Thoracic aorta (tissue), 2 donors: ENCODE data around the gene SLC25A6. TPM values are rescaled to one million over a fixed set of nuclear protein-coding genes. Genes with fewer than 3 reads are reported as not detected.

Experiments
- ATAC-seq: fragments of 150-250 bp; one replicate; pipeline ENCODE4 v1.8.0; 2017; ENCODE audit warnings: low read depth; ENCODE audit not compliant: insufficient number of reproducible peaks, low FRiP score
- DNase-seq: peaks from one replicate; pipeline ENCODE4 v3.0.0-alpha.2; 2020; ENCODE audit warnings: low spot score
- H3K27ac ChIP-seq, 2 donors: fragments of 200-600 bp; sonication (generic); 1 replicate in 1 of 2; 2 replicates in 1 of 2; pipeline ENCODE4 v1.5.1; 2016; ENCODE audit warnings: mild to moderate bottlenecking in 2 of 2, moderate library complexity in 2 of 2
- H3K27me3 ChIP-seq: fragments of 200-600 bp; sonication (generic); replicated peaks from 2 replicates; pipeline ENCODE4 v1.6.0; 2016; ENCODE audit warnings: mild to moderate bottlenecking; ENCODE audit not compliant: insufficient read depth
- H3K36me3 ChIP-seq: fragments of 200-600 bp; sonication (generic); one replicate; pipeline ENCODE4 v1.5.1; 2016
- H3K4me1 ChIP-seq, 2 donors: fragments of 200-600 bp; sonication (generic); 1 replicate in 1 of 2; 2 replicates in 1 of 2; pipeline versions ENCODE4 v1.5.1 to v1.6.0; 2016; ENCODE audit warnings: low read depth in 2 of 2, mild to moderate bottlenecking in 1 of 2; ENCODE audit not compliant: control insufficient read depth in 1 of 2
- H3K4me3 ChIP-seq: fragments of 200-600 bp; sonication (generic); 2 replicates; pipeline ENCODE4 v1.5.1; 2016; ENCODE audit warnings: mild to moderate bottlenecking
- H3K9me3 ChIP-seq: fragments of 200-600 bp; sonication (generic); 2 replicates; pipeline ENCODE4 v1.5.1; 2016
- CTCF ChIP-seq: fragments of 200-600 bp; sonication (generic); IDR thresholded peaks from one replicate; pipeline ENCODE4 v1.5.1; 2019; ENCODE audit warnings: antibody characterized with exemption
- total RNA-seq, 2 donors: library from RNA; depleted of rRNA; stranded (reverse); fragments of >200 nt; gene quantifications; one replicate each; pipeline versions ENCODE4 v1.1.0 to v1.2.3, GENCODE V29; 2016

SLC25A6 gene
- total RNA-seq, 2 donors from 2014 or later: 172 to 211 TPM

DNA sequence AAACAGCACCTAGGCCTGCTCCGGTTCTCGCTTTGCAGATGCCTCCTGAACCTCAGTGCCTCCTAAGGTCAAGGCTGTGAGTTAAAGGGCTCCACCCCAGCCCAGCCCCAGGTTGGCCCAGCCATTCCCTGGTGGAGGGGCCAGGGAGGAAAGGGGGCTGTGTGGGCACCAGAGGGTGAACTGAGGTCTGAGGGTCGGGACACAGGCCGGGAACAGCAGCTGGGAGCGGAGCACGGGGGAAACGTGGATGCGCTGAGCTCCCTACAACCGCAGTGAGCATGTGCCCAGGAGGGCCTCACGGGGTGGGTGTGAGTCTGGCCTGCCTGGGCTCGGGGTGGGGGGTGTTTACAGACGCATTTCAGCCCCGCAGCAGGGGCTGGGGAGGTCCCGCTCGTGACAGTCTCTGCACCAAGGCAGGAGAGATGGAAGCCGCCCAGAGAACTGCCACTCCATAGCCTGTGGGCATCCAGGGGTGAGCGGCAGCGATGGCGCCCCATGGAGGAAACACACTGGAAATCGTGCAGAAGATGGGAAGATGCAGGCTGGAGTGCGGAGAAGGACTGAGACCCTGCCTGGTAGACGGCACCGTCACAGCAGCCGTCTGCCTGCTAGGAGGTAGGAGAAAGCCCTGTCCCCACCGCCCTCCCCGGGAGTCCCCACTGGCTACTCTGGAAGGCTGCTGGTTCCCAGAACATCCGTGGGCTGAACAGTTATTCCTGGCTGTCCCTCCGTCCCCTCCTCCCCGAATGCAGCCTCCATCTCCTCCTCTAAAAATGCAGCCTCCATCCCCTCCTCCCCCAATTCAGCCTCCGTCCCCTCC is 9.9 kb upstream of the SLC25A6 start:
- Histone ChIP-seq H3K27me3 (no peaks in the 10 kb centered on the region), H3K27ac (no peak overlapping the region), H3K4me3 (no peak overlapping the region), H3K36me3 (peaks cover 32% of the 10 kb centered on the region), H3K4me1 (no peaks in the 10 kb centered on the region), H3K9me3 (no peaks in the 10 kb centered on the region)
- no peak for ATAC-seq
- DNase-seq: no peak
- no peak for TF ChIP-seq CTCF

DNA sequence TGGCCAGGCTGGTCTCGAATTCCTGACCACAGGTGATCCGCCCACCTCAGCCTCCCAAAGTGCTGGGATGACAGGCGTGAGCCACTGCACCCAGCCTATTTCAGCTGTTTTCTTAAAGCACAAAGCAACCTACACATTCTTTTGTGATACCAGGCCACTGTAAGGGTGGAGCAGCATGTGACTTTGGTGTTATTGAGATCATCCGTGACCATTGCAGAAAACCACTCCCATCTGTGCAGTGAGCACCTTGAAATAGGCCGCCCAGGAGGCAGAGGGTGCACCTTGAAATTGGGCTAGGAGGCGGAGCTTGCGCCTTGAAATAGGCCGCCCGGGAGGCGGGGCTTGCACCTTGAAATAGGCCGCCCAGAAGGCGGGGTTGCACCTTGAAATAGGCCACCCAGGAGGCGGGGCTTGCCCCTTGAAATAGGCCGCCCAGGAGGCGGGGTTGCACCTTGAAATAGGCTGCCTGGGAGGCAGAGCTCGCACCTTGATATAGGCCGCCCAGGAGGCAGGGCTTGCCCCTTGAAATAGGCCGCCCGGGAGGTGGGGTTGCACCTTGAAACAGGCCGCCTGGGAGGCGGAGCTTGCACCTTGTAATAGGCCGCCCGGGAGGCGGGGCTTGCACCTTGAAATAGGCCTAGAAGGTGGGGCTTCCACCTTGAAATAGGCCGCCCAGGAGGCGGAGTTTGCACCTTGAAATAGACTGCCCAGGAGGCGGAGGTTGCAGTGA is 9.0 kb upstream of the SLC25A6 start:
- H3K9me3 ChIP-seq: no peaks in the 10 kb centered on the region
- no peaks in the 10 kb centered on the region for H3K4me1 ChIP-seq
- no peak overlapping the region for H3K4me3 ChIP-seq
- ATAC-seq (no peak), DNase-seq (no peak)
- H3K27ac ChIP-seq: no peak overlapping the region
- H3K27me3 ChIP-seq: no peaks in the 10 kb centered on the region
- TF ChIP-seq CTCF: no peak
- H3K36me3 ChIP-seq: peaks cover 28% of the 10 kb centered on the region

DNA sequence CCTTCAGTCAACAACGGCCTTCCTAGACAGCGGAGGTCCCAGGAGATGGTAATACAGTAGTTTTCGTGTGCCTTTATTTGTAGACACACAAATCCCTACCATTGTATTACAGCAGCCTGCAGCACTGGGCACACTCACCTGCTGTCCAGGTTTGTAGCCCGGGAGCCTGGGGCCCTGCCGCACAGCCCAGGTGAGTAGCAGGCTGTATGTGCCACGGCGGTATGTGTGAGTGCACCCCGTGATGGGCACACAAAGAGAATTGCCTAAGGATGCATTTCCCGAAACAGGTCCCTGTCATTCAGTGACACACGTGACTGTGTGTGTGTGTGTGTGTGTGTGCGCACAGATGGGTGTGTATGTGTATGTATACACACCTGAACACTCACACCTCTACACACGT is 8.1 kb upstream of the SLC25A6 start:
- H3K9me3 ChIP-seq: no peaks in the 10 kb centered on the region
- peaks cover 21% of the 10 kb centered on the region for H3K36me3 ChIP-seq
- DNase-seq: no peak
- no peak overlapping the region for H3K27ac ChIP-seq
- H3K27me3 ChIP-seq: no peaks in the 10 kb centered on the region
- TF ChIP-seq CTCF: no peak
- H3K4me3 ChIP-seq: no peak overlapping the region
- ATAC-seq: no peak
- H3K4me1 ChIP-seq: no peaks in the 10 kb centered on the region

DNA sequence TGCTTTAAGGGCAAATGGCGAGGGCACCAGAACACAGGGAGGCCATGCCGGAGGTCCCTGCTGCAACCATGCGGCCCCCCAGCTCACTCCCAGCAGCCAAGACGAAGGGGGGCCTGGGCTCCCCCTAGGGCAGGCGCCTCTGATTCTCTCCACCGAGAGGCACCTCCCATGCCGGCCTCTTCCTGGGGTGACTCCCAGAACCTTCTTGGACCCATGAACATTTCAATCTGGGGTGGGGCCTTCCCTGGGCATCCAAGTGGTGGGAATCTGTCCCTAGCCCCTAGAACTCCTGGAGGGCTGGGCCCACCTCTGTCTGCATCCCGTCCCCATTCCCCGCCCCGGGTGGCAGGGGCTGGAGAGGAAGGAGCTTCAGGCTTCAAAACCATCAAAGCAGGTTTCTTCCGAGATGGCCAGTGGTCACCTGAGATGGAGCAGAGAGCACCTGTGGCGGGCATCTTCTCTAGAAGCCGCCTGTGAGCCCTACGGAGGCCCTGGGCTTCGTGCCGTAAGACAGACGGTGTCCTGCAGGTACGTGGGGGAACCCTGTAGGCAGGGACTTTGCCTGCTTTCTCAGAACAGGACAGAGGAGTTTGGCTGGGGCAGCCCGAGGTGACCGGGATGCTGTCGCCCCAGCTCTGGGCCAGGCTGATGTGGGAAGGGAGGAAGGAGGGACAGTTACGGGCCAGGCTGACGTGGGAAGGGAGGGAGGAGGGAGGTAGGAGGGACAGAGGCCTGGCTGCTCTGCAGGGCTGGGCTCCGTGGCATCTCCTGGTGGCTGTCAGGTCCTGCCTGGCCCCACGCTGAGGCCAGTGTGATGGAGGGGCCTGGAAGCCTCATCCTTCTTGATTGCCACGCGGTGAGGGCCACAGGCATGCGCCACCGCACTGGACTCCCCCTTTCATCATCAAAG is 6.8 kb upstream of the SLC25A6 start:
- Histone ChIP-seq H3K4me1 (peaks cover 0 to 12% of the 10 kb centered on the region in 2 donors), H3K27ac (no peak overlapping the region), H3K27me3 (no peaks in the 10 kb centered on the region), H3K9me3 (no peaks in the 10 kb centered on the region), H3K36me3 (peaks cover 9% of the 10 kb centered on the region), H3K4me3 (no peak overlapping the region)
- no peak for DNase-seq
- no peak for TF ChIP-seq CTCF
- ATAC-seq: no peak
